G401.6 (cell line): Measurements from ENCODE around the gene AIF1L.
"Not testable (repeated sequence)": the region's sequence is repeated elsewhere in the genome, so short reads cannot be mapped to it uniquely, and the experiment has no call there.

ENCODE experiments used
- FAIRE-seq: peaks from 2 replicates; lab custom pipeline; 2012; peaks lifted over from hg19 to GRCh38; lab: Jason Lieb, UNC

AIF1L gene

GRCh38 chr9:131099102-131099606 is 2.8 kb downstream of the AIF1L start:
- FAIRE-seq: no peak

- FAIRE-seq: not testable (repeated sequence)
Observed at GRCh38 chr9:131099845-131100244, 3.5 kb downstream of the AIF1L start.

GRCh38 chr9:131100445-131100844 is 4.1 kb downstream of the AIF1L start:
- FAIRE-seq: no peak

GRCh38 chr9:131101207-131101964 is 5.1 kb downstream of the AIF1L start:
- FAIRE-seq: no peak

- no peak for FAIRE-seq
Observed at GRCh38 chr9:131103024-131103423, 6.7 kb downstream of the AIF1L start.

GRCh38 chr9:131103535-131103934 is 7.2 kb downstream of the AIF1L start:
- no peak for FAIRE-seq

- FAIRE-seq: no peak
Observed at GRCh38 chr9:131104016-131104740, 7.8 kb downstream of the AIF1L start.

- no peak for FAIRE-seq
Observed at GRCh38 chr9:131105952-131106351, 9.6 kb downstream of the AIF1L start.

GRCh38 chr9:131107760-131108159 is 11.4 kb downstream of the AIF1L start:
- FAIRE-seq: no peak

GRCh38 chr9:131111186-131111853 is 15.0 kb downstream of the AIF1L start:
- FAIRE-seq: no peak

- FAIRE-seq: no peak
Observed at GRCh38 chr9:131111854-131112311, 15.6 kb downstream of the AIF1L start.

GRCh38 chr9:131112374-131113154 is 16.2 kb downstream of the AIF1L start:
- FAIRE-seq: no peak

GRCh38 chr9:131113655-131114054 is 17.3 kb downstream of the AIF1L start:
- no peak for FAIRE-seq

- FAIRE-seq: no peak
Observed at GRCh38 chr9:131114084-131114535, 17.8 kb downstream of the AIF1L start.

- FAIRE-seq: not testable (repeated sequence)
Observed at GRCh38 chr9:131115360-131115742, 19.0 kb downstream of the AIF1L start.

- FAIRE-seq: no peak
Observed at GRCh38 chr9:131116281-131117120, 20.2 kb downstream of the AIF1L start.

GRCh38 chr9:131117121-131117761 is 20.9 kb downstream of the AIF1L start:
- no peak for FAIRE-seq

- FAIRE-seq: no peak
Observed at GRCh38 chr9:131117762-131118145, 21.4 kb downstream of the AIF1L start.

- no peak for FAIRE-seq
Observed at GRCh38 chr9:131119600-131119999, 23.3 kb downstream of the AIF1L start.

GRCh38 chr9:131120620-131121228 is 24.4 kb downstream of the AIF1L start:
- FAIRE-seq: no peak
